HepG2 (cell line): ENCODE results near the gene RPS14. TPM values are rescaled to one million over a fixed set of nuclear protein-coding genes. Genes with fewer than 3 reads are reported as not detected.

Experiments
- AGO1 ChIP-seq: fragments of 200-400 bp; formaldehyde crosslinking; IDR thresholded peaks from 2 replicates; pipeline ENCODE4 v1.6.1; 2017; ENCODE audit warnings: mild to moderate bottlenecking, low read depth, low read length, moderate library complexity; ENCODE audit not compliant: poor library complexity, severe bottlenecking
- CHD4 ChIP-seq: fragments of 200-600 bp; sonication (generic); IDR thresholded peaks from 2 replicates; pipeline ENCODE4 v1.7.0; 2017; ENCODE audit warnings: mild to moderate bottlenecking, low read length, borderline replicate concordance
- ERF ChIP-seq: IDR thresholded peaks from 2 replicates; pipeline ENCODE4 v1.6.1; 2018; ENCODE audit warnings: missing biosample characterization, missing genetic modification reagents
- GZF1 ChIP-seq: sonication (generic); formaldehyde crosslinking; IDR thresholded peaks from 2 replicates; pipeline ENCODE4 v1.5.1; 2020; ENCODE audit warnings: mild to moderate bottlenecking, missing genetic modification reagents
- HNF1A ChIP-seq, 2 experiments: sonication (generic) in 1 of 2; formaldehyde crosslinking in 1 of 2; IDR thresholded peaks; 2 replicates each; pipeline versions ENCODE4 v1.4.0 to v1.6.1; 2016 to 2020; ENCODE audit warnings: borderline replicate concordance in 1 of 2, low read depth in 1 of 2, mild to moderate bottlenecking in 1 of 2, missing genetic modification reagents in 1 of 2
- KLF12 ChIP-seq: sonication (generic); formaldehyde crosslinking; IDR thresholded peaks from 2 replicates; pipeline ENCODE4 v1.4.0; 2020; ENCODE audit warnings: missing genetic modification reagents, borderline replicate concordance
- NONO ChIP-seq, 2 experiments: fragments of 450-650 bp in 1 of 2; sonication (generic) in 1 of 2; formaldehyde crosslinking in 1 of 2; IDR thresholded peaks in 1 of 2; conservative IDR thresholded peaks in 1 of 2; 2 replicates each; pipeline versions ENCODE4 v1.6.1 to v1.8.0; 2017 to 2022; ENCODE audit warnings: mild to moderate bottlenecking in 1 of 2, missing genetic modification reagents in 1 of 2, moderate library complexity in 1 of 2
- PCBP1 ChIP-seq: fragments of 200-400 bp; formaldehyde crosslinking; IDR thresholded peaks from 2 replicates; pipeline ENCODE4 v1.6.1; 2017; ENCODE audit warnings: mild to moderate bottlenecking, low read depth, low read length, borderline replicate concordance
- RBFOX2 ChIP-seq: fragments of 200-400 bp; formaldehyde crosslinking; IDR thresholded peaks from 2 replicates; pipeline ENCODE4 v1.6.1; 2017; ENCODE audit warnings: low read depth, mild to moderate bottlenecking, low read length
- REXO4 ChIP-seq: sonication (generic); formaldehyde crosslinking; IDR thresholded peaks from 2 replicates; pipeline ENCODE4 v1.8.0; 2022; ENCODE audit warnings: missing genetic modification reagents, mild to moderate bottlenecking, borderline replicate concordance
- TRAFD1 ChIP-seq: sonication (generic); formaldehyde crosslinking; IDR thresholded peaks from 2 replicates; pipeline ENCODE4 v1.5.1; 2020; ENCODE audit warnings: missing genetic modification reagents, mild to moderate bottlenecking, borderline replicate concordance
- TRIM22 ChIP-seq: fragments of 450-650 bp; IDR thresholded peaks from 2 replicates; pipeline ENCODE4 v1.6.1; 2017
- ZFAT ChIP-seq: sonication (generic); formaldehyde crosslinking; conservative IDR thresholded peaks from 2 replicates; pipeline ENCODE4 v1.8.1; 2023; ENCODE audit warnings: missing genetic modification reagents, inconsistent platforms
- ZNF17 ChIP-seq: sonication (generic); formaldehyde crosslinking; IDR thresholded peaks from 2 replicates; pipeline ENCODE4 v1.5.0; 2020; ENCODE audit warnings: mild to moderate bottlenecking, missing genetic modification reagents
- ZNF550 ChIP-seq: sonication (generic); formaldehyde crosslinking; IDR thresholded peaks from 2 replicates; pipeline ENCODE4 v1.4.0; 2020; ENCODE audit warnings: mild to moderate bottlenecking, missing genetic modification reagents, borderline replicate concordance
- ZNF572 ChIP-seq: sonication (generic); formaldehyde crosslinking; IDR thresholded peaks from 2 replicates; pipeline ENCODE4 v1.5.1; 2020; ENCODE audit warnings: mild to moderate bottlenecking, missing genetic modification reagents
- ZNF724P ChIP-seq: sonication (generic); formaldehyde crosslinking; IDR thresholded peaks from 2 replicates; pipeline ENCODE4 v1.8.0; 2022; ENCODE audit warnings: missing genetic modification reagents, borderline replicate concordance
- ZNF747 ChIP-seq: sonication (generic); formaldehyde crosslinking; IDR thresholded peaks from 2 replicates; pipeline ENCODE4 v1.8.1; 2023; ENCODE audit warnings: missing genetic modification reagents, mild to moderate bottlenecking, borderline replicate concordance
- ZNF777 ChIP-seq: sonication (generic); formaldehyde crosslinking; IDR thresholded peaks from 2 replicates; pipeline ENCODE4 v1.4.0; 2020; ENCODE audit warnings: missing genetic modification reagents
- polyA plus RNA-seq, 8 experiments: library from polyadenylated mRNA; depleted of rRNA in 3 of 8; stranded (reverse) in 7 of 8; unstranded in 1 of 8; fragments of >200 nt; fragmentation: Illumina TruSeq in 4 of 8; extraction: Trizol in 4 of 8; gene quantifications; 2 replicates each; pipeline versions ENCODE4 v1.2.1 to v1.2.3, GENCODE V29; 2011 to 2016; ENCODE audit warnings: low read depth in 4 of 8, missing spikeins in 1 of 8, mixed read lengths in 1 of 8; ENCODE audit not compliant: insufficient read depth in 1 of 8
- total RNA-seq, 5 experiments: library from RNA; depleted of rRNA; stranded (reverse); fragments of >200 nt; fragmentation: Illumina TruSeq; extraction: Trizol; gene quantifications; 2 replicates each; pipeline ENCODE4 v1.2.3, GENCODE V29; 2016; ENCODE audit warnings: low read depth in 1 of 5

Gene RPS14
- total and polyA plus RNA-seq, 2 of the 13 experiments (the other 11 are each of a cell fraction or from before 2014, with no cell fraction given): 2,116 to 3,295 TPM

- TF ChIP-seq ZFAT (no peak), ZNF747 (CRISPR knock-in tag) (no peak; the same call in 1 of the 2 replicates), NONO (IDR thresholded peaks at IDR 0.05) (no peak), NONO (CRISPR knock-in tag; conservative IDR thresholded peaks at IDR 0.05) (0 out of 2 replicates have a peak, but pooled peaks have one; percentile 29), KLF12 (no peak), ZNF724P (CRISPR knock-in tag) (no peak), AGO1 (no peak), REXO4 (CRISPR knock-in tag) (no peak), CHD4 (no peak), ZNF572 (CRISPR knock-in tag) (no peak), PCBP1 (0 out of 2 replicates have a peak, but pooled peaks have one; percentile 59), ERF (no peak; the same call in 1 of the 2 replicates), TRAFD1 (no peak; the same call in 1 of the 2 replicates), ZNF550 (CRISPR knock-in tag) (no peak), GZF1 (CRISPR knock-in tag) (0 out of 2 replicates have a peak, but pooled peaks have one; percentile 53), RBFOX2 (no peak), HNF1A (IDR thresholded peaks at IDR 0.05; ENCODE audit: low read depth) (no peak), HNF1A (CRISPR knock-in tag; IDR thresholded peaks at IDR 0.05; ENCODE audit: borderline replicate concordance) (no peak), ZNF777 (CRISPR knock-in tag) (no peak), ZNF17 (no peak), TRIM22 (no peak)
These were observed 21.2 kb downstream of the RPS14 start (continued) for GRCh38 chr5:150428106-150428876.
